Stimulated activated naive CD8-positive, alpha-beta T cell treated with anti-CD3 and anti-CD28 coated beads, Interleukin-15, Interleukin-2, amounts not matched to agents 100 ng/mL and 50 ng/mL, for 24 hours (primary cell): ENCODE data around the gene MID2.
"Not testable (repeated sequence)": the region's sequence is repeated elsewhere in the genome, so short reads cannot be mapped to it uniquely, and the experiment has no call there.

Experiments used
- H3K27ac Mint-ChIP-seq: one replicate; pipeline ENCODE4 v1.8.0; 2021; ENCODE audit warnings: mild to moderate bottlenecking, mixed read lengths
- H3K27me3 Mint-ChIP-seq: one replicate; pipeline ENCODE4 v1.8.0; 2021; ENCODE audit warnings: mixed read lengths
- H3K36me3 Mint-ChIP-seq: one replicate; pipeline ENCODE4 v1.8.0; 2021; ENCODE audit warnings: low read depth, mixed read lengths
- H3K4me1 Mint-ChIP-seq: one replicate; pipeline ENCODE4 v1.8.0; 2021; ENCODE audit warnings: low read depth, mixed read lengths
- H3K4me3 Mint-ChIP-seq: one replicate; pipeline ENCODE4 v1.8.0; 2021; ENCODE audit warnings: mild to moderate bottlenecking, mixed read lengths
- H3K9me3 Mint-ChIP-seq: one replicate; pipeline ENCODE4 v1.8.0; 2021; ENCODE audit warnings: mixed read lengths

The MID2 gene

GRCh38 chrX:107827852-107828251, 2.2 kb downstream of the MID2 start:
- Mint-ChIP-seq H3K9me3 (no peaks in the 10 kb centered on the region), H3K27ac (peak overlapping the region; percentile 75), H3K4me1 (peaks cover 40% of the 10 kb centered on the region), H3K36me3 (no peaks in the 10 kb centered on the region), H3K4me3 (peak overlapping the region; percentile 76), H3K27me3 (peaks cover 3% of the 10 kb centered on the region)

- no peak overlapping the region for H3K27ac Mint-ChIP-seq
- no peaks in the 10 kb centered on the region for H3K9me3 Mint-ChIP-seq
- no peaks in the 10 kb centered on the region for H3K36me3 Mint-ChIP-seq
- peaks cover 25% of the 10 kb centered on the region for H3K4me1 Mint-ChIP-seq
- no peaks in the 10 kb centered on the region for H3K27me3 Mint-ChIP-seq
- no peak overlapping the region for H3K4me3 Mint-ChIP-seq
Measured at GRCh38 chrX:107829878-107830277, 4.2 kb downstream of the MID2 start.

- Mint-ChIP-seq H3K27me3 (no peaks in the 10 kb centered on the region), H3K36me3 (no peaks in the 10 kb centered on the region), H3K27ac (no peak overlapping the region)
Measured at GRCh38 chrX:107831071-107831730, 5.5 kb downstream of the MID2 start.

GRCh38 chrX:107834275-107835201, 8.9 kb downstream of the MID2 start:
- Mint-ChIP-seq H3K27ac (no peak overlapping the region), H3K9me3 (no peaks in the 10 kb centered on the region), H3K36me3 (no peaks in the 10 kb centered on the region), H3K4me1 (peaks cover 3% of the 10 kb centered on the region), H3K27me3 (no peaks in the 10 kb centered on the region), H3K4me3 (no peak overlapping the region)

More at GRCh38 chrX:107831071-107831730, 5.5 kb downstream of the MID2 start:
- H3K4me3 Mint-ChIP-seq, result no peak overlapping the region
- H3K4me1 Mint-ChIP-seq, result peaks cover 17% of the 10 kb centered on the region
- no peaks in the 10 kb centered on the region for H3K9me3 Mint-ChIP-seq

GRCh38 chrX:107836958-107837357, 11.3 kb downstream of the MID2 start:
- Mint-ChIP-seq H3K27me3 (no peaks in the 10 kb centered on the region), H3K27ac (no peak overlapping the region), H3K4me1 (peaks cover 7% of the 10 kb centered on the region), H3K36me3 (peaks cover 9% of the 10 kb centered on the region), H3K9me3 (no peaks in the 10 kb centered on the region), H3K4me3 (no peak overlapping the region)

- Mint-ChIP-seq H3K4me1 (peaks cover 17% of the 10 kb centered on the region), H3K36me3 (peaks cover 9% of the 10 kb centered on the region), H3K27me3 (no peaks in the 10 kb centered on the region), H3K9me3 (no peaks in the 10 kb centered on the region), H3K4me3 (no peak overlapping the region), H3K27ac (no peak overlapping the region)
Measured at GRCh38 chrX:107840971-107841370, 15.3 kb downstream of the MID2 start.

GRCh38 chrX:107842715-107843400, 17.2 kb downstream of the MID2 start:
- peaks cover 9% of the 10 kb centered on the region for H3K36me3 Mint-ChIP-seq

GRCh38 chrX:107845625-107846024, 20.0 kb downstream of the MID2 start:
- Mint-ChIP-seq H3K36me3 (peaks cover 9% of the 10 kb centered on the region), H3K9me3 (no peaks in the 10 kb centered on the region), H3K4me1 (peaks cover 10% of the 10 kb centered on the region), H3K27ac (no peak overlapping the region), H3K27me3 (no peaks in the 10 kb centered on the region), H3K4me3 (no peak overlapping the region)

More at GRCh38 chrX:107842715-107843400, 17.2 kb downstream of the MID2 start:
- H3K4me1 Mint-ChIP-seq, result peaks cover 17% of the 10 kb centered on the region
- H3K9me3 Mint-ChIP-seq, result no peaks in the 10 kb centered on the region
- no peak overlapping the region for H3K27ac Mint-ChIP-seq
- no peak overlapping the region for H3K4me3 Mint-ChIP-seq
- no peaks in the 10 kb centered on the region for H3K27me3 Mint-ChIP-seq

GRCh38 chrX:107848591-107848990, 22.9 kb downstream of the MID2 start:
- Mint-ChIP-seq H3K4me3 (no peak overlapping the region), H3K36me3 (peaks cover 4% of the 10 kb centered on the region), H3K27ac (no peak overlapping the region), H3K27me3 (no peaks in the 10 kb centered on the region), H3K4me1 (peaks cover 7% of the 10 kb centered on the region), H3K9me3 (no peaks in the 10 kb centered on the region)

GRCh38 chrX:107849747-107850421, 24.2 kb downstream of the MID2 start:
- no peaks in the 10 kb centered on the region for H3K27me3 Mint-ChIP-seq
- no peak overlapping the region for H3K27ac Mint-ChIP-seq
- peaks cover 6% of the 10 kb centered on the region for H3K4me1 Mint-ChIP-seq
- H3K4me3 Mint-ChIP-seq, result no peak overlapping the region
- H3K36me3 Mint-ChIP-seq, result peaks cover 4% of the 10 kb centered on the region
- no peaks in the 10 kb centered on the region for H3K9me3 Mint-ChIP-seq

GRCh38 chrX:107850422-107850765, 24.7 kb downstream of the MID2 start:
- Mint-ChIP-seq H3K27me3 (no peaks in the 10 kb centered on the region), H3K36me3 (peaks cover 4% of the 10 kb centered on the region), H3K4me3 (no peak overlapping the region), H3K9me3 (no peaks in the 10 kb centered on the region), H3K27ac (no peak overlapping the region), H3K4me1 (peaks cover 6% of the 10 kb centered on the region)

GRCh38 chrX:107851215-107851614, 25.5 kb downstream of the MID2 start:
- Mint-ChIP-seq H3K9me3 (no peaks in the 10 kb centered on the region), H3K27me3 (no peaks in the 10 kb centered on the region), H3K4me3 (no peak overlapping the region), H3K27ac (no peak overlapping the region), H3K4me1 (peaks cover 6% of the 10 kb centered on the region), H3K36me3 (peaks cover 4% of the 10 kb centered on the region)

GRCh38 chrX:107851665-107852064, 26.0 kb downstream of the MID2 start:
- not testable (repeated sequence) for H3K4me3 Mint-ChIP-seq, H3K36me3 Mint-ChIP-seq, H3K27ac Mint-ChIP-seq, H3K9me3 Mint-ChIP-seq, H3K4me1 Mint-ChIP-seq, H3K27me3 Mint-ChIP-seq

GRCh38 chrX:107856289-107856688, 30.6 kb downstream of the MID2 start:
- peaks cover 6% of the 10 kb centered on the region for H3K4me1 Mint-ChIP-seq
- H3K27me3 Mint-ChIP-seq, result no peaks in the 10 kb centered on the region
- no peaks in the 10 kb centered on the region for H3K9me3 Mint-ChIP-seq
- no peak overlapping the region for H3K27ac Mint-ChIP-seq
- H3K36me3 Mint-ChIP-seq, result peaks cover 13% of the 10 kb centered on the region
- H3K4me3 Mint-ChIP-seq, result no peak overlapping the region

GRCh38 chrX:107857041-107857440, 31.4 kb downstream of the MID2 start:
- H3K27me3 Mint-ChIP-seq, H3K4me1 Mint-ChIP-seq, H3K9me3 Mint-ChIP-seq, H3K27ac Mint-ChIP-seq, H3K4me3 Mint-ChIP-seq: not testable (repeated sequence)
- H3K36me3 Mint-ChIP-seq, result peaks cover 13% of the 10 kb centered on the region
